HG03064 (cell line): Measurements from ENCODE around the gene CDH6.

Source experiments
- ATAC-seq: cut with Tn5 transposase; IDR thresholded peaks from one replicate; pipeline ENCODE4 v1.9.1; 2021; ENCODE audit warnings: low read depth; ENCODE audit not compliant: unreplicated experiment

Gene CDH6

DNA sequence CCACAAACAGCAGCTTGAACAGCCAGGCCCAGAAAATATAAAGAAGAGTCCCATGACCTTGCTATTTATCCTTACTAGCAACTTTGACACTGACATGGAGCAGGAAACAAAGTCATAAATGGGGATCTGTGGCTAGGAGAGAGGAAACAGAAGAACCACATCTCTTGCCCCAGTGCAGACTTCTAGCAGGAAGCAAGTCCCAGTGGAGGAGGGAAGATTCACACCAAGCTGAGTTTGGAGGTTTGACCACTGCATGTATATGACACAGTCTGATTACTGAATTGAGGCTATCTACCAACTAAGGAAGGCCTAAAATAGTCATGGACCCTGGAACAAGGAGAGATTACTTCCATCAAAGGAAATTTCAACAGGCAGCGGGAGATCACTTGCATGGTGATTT lies 51.4 kb downstream of the CDH6 start:
- ATAC-seq, result no peak

DNA sequence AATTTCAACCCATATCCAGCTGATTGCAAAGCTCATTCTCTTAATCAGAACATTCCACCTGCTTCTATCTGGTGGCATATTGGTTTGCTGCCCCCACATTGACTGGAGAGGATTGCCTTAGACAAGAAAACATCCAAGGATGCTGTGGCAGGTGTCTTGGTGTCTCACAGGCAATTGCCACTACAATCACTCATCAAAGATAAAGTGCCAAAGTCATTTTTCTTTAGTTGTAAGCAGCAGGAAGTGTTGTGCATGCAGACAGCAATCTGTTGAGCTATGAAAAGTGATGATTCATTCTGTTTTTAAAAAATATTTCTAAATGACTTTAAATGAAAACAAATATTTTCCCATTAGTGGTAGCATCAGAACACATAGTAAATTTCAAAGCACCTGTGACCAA lies 53.9 kb downstream of the CDH6 start:
- ATAC-seq, result no peak

DNA sequence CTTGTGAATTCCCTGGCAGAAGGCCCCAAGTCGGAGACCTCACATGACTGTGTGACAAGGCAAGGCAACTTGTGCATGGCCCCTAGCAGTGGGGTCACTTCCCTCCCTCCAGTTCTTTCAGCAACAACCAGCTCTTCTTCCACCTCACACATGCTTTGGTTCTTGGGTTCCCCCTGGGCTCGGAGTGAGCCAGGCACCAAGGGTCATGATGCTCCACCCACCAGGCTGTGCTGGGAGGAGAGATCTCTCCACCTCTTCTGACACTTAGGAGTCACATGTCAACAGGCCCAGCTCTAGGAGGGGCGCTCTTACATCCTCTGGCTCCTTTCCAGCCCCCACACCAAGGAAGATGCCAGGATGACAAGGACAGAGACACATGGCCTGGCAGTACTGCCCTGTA lies 56.7 kb downstream of the CDH6 start:
- ATAC-seq, result no peak

DNA sequence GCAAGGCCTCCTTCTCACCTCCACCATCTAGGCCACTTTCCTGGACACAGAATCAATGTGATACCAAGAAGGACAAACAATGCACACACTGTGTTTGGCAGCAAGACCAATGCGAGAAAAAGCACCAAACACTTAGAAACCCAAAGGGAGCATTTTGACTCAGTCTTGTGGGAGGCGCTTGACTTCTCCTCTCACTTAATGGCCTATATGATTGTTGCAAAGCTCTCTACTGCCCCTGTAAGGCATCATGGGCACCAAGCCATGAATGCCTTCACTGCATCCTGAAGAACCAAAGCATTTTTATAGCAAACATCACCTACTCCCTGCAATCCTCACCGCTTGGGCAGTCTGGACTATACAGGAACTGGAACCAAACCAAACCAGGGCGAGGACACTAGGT lies 57.5 kb downstream of the CDH6 start:
- ATAC-seq, result no peak

DNA sequence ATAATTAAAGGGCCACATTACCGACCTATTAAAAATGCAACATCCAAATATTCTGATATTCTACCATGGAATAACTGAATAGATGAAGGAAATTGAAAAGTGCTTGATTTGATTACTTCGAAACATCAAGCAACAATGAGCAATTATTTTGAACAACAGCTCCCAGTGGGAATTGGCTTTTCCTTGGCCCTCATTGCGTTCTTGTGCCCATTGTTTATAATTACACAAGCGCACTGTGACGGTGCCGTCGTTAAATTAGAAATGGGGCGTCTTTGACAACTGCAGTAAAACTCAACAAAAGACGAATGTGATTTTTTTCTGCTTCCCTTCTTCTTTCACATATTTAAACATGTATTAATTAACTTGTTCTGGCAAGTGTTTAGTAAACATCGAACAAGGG lies 61.6 kb downstream of the CDH6 start:
- no peak for ATAC-seq

DNA sequence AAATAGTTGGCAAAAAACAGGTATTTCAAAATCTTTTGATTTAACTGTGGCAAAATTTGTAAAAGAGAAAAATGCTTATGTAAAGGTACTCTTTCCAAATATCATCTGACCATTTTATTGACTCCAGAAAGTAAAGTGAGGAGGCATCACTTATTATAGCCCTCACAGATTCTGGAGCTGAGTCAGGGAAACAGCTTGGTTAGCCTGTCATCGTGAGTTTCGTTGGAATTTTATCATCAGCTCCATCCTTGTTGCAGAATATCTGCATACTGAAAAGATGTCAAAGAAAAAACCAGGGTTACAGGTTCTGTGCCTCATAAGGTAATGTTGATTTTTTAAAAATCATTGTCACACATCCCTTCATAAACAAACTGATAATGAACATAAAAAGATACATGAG lies 74.8 kb downstream of the CDH6 start:
- ATAC-seq, result no peak

DNA sequence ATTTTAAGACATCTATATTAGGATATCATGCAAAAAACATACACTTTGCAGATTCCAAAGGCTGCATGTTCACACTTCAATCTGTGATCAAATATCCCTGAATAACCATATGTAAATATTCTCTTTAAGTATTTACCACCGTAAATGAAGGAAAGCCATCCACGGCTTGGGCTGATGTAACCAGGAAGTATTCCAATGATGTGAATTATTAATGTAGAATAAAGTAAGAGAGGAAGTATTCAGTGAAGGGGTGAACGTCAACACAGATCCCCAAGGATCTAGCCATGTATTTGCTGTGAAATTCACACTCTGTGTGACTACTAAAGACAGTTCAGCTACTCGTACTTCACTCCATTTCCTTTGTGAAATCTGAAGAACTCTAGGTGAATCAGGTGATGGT lies 75.2 kb downstream of the CDH6 start:
- ATAC-seq, result no peak

DNA sequence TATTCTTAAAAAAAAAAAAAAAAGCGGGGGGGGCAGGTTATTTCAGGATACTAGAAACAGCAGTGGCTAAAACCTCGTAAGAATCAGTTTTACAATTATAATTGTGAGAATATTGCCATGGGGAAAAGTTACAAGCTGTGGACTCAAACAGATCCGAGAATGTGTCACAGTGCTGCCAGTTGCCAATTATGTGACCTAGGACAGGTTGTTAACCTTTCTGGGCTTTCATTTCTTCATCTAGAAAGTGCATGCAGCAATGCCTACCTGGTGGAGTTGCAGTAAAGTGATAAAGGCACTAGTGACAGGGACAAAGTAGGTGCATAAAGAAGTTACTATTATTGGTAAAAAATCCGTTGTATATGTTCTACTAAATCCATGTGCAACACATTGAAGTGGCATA lies 75.8 kb downstream of the CDH6 start:
- no peak for ATAC-seq

DNA sequence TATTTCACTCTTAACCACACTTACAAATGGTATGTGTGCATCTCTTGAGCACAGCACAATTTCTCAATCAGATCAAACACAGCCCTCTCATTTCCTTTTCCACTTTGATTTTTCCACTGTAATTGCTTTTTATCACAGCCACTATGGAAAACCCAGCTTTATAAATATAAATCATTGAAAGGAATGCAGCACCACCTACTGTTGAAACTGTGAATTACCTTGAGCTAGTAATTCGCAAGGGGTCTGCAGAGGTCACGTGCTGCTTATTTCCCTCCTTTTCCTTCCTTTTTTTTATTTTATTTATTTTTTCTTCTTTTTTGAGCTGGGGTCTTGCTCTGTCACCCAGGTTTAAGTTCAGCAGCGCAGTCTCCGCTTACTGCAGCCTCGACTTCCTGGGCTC lies 76.9 kb downstream of the CDH6 start:
- ATAC-seq, result no peak

DNA sequence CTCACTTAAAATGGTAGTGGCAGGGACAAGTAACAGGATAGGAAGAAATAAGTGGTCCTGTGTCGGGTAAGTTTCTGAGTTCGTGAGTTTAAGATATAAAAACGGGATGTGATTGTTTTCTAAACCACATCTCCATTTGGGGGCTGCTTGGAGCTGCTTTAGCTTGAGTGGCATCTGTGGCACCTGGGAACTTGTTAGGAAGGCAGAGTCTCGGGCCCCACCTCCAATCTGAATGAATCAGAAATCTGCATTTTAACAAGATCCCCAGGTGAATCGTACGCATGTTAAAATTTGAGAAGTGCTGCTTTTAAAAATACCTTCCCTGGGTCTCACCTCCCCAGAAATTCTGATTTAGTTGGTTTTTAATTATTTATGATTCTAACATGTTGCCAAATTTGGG lies 78.1 kb downstream of the CDH6 start:
- no peak for ATAC-seq

DNA sequence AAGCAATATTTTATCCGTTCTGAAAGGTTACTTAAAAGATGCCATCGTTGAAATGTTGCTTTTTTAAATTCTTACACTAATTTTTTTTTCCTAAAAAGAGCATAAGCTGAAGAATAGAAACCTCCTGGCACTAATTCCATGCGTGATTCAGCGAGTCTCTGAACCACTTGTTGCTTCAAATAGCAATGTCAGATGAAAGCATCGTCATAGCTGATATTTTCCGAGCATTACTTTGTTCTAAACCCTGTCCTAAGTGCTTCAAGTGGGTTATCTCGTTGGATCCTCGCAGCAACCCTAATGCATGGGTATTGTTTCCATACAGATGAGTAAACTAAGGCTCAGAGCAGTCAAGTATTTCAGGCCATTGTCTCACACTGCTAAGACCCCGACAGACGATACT lies 79.7 kb downstream of the CDH6 start:
- no peak for ATAC-seq

DNA sequence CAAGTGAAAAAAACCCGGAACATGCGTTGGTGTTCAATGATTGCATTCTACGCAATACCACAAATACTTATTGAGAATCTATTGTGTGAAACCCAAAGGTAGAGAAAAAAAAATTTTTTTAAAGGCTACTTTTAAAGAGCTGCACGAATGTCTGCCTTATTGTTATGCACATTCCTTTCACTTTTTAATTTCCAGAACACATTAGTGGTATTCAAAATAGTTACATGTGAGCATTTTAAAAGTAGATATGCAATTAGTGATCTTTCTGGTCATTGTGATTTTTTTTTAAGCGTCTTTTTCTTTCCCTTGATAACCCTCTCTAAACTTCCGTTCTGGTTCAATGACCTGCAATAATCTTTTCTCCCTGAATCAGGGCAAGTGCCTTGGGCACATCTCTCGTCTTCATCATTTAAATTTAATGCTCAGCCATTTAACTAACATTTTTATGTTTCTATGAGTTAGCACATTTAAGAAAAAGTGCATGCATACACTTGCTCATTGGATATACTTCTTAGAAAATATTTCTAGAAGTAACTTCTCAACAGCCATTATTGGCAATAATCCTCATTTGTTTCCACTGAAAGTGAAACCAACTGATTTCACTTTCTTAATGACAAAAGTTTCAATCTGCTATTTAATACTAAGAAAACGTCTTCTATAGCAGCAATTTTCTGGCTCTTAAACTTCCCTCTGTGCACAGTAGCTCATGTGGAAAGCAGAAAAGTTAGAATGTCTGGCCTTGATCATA lies 80.3 kb downstream of the CDH6 start:
- peak; percentile 53 for ATAC-seq

DNA sequence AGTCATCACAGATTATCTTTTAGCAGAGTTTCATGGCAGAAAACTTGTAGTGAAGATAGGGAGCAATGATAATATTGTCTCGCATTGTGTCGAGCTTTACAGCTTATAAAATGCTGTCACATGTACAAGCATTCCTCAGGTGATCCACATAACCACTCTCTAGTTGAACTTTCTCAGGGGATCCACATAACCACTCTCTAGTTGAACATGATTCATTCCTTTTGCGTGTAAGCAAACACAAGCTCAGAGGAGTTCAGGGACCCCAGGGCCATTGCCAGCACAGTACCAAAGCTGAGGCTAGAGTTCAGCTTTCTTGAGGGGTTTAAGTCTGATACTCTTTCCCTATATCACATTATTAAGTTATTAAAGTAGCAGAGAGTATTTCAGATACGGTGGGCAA lies 86.7 kb downstream of the CDH6 start:
- ATAC-seq, result no peak

DNA sequence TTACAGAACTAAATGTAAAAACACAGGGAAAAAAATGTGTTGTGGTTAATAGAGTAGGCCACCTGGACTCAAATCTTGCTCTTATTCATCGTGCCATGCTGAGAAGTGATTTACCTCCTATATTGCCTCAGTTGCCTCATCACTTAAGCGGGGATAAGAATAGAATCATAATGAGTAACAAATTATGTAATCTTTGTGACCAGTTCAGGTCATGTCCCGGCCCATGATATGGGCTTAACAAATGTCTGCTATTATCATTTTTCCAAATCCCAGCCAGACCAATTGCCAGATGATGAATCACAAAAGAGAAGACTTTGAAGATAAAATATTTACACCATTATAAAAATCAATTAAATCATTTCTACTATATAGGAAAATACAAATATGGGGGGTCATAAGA lies 89.8 kb downstream of the CDH6 start:
- ATAC-seq, result no peak

DNA sequence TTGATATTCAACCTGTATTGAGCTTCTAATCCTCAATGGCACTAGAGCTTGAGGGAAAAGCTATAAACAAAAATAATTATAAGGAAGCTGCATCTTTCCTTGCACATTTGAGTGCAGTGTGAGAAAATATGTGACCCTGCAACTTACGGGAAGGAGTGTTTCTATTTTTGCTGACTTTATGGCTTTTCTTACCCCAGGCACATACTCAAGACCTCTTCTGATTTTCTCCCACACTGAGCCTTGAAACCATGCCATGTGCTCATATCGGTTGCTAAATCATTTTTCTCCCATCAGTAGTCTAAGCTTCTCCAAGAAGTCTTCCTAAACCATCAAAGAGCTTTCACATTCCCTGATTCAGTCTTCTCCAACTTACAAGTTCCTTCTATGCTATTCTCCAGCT lies 91.5 kb downstream of the CDH6 start:
- no peak for ATAC-seq

DNA sequence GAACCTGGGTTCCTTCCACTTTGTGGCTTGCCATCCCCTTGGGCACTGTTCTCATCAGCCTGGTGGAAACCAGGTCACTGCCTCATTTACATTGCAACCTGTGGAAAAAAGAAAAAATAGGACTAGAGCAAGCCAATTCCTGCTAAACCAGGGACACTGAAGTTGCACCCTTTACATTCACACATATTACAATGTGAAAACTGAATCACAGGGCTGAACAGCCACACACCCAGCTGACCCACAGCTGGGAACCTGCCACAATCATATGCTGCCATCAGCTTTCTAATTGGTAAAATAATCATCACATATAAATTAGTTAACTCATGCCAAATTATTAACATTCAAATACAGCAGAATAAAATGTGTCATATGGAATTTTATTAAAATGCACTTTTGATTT lies 94.5 kb downstream of the CDH6 start:
- no peak for ATAC-seq

DNA sequence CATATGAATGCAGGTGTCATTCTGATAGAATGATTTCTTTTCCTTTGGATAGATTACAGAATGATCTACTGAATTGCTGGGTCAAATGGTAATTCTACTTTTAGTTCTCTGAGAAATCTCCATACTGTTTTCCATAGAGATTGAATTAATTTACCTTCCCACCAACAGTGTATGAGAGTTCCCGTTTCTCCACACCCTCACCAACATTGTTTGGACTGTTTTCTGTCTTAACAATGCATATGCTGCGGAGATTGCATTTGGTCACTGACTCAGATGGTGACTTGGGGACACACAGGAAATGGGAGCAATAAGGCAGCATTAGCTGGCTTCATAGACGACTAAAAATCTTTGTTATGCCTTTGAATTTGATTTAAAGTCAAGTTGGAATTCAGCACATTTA lies 95.9 kb downstream of the CDH6 start:
- no peak for ATAC-seq

DNA sequence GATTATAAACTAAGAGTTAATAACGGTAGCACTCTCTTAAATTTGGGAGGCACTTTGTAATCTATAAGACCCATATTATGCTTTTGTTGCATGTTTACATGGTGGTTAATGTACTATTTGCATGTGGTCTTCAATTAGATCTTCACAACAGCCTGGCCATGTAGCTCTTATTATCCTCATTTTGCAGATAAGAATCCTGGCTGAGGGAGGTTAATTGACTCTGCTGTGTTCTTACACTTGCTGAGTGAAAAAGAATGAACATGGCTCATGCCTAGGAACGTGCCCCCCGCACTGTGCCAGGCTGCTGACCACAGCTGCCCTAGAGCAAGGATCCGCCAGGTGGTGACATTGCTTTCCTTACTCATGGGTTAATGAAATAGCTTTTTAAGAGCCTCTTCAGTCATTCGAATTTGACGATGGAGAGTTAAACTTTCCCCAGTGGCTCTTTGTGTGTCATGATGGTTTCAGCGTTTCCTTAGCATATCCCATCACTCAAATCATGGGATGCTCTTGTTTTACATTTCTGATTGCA lies 97.9 kb downstream of the CDH6 start:
- ATAC-seq, result no peak

DNA sequence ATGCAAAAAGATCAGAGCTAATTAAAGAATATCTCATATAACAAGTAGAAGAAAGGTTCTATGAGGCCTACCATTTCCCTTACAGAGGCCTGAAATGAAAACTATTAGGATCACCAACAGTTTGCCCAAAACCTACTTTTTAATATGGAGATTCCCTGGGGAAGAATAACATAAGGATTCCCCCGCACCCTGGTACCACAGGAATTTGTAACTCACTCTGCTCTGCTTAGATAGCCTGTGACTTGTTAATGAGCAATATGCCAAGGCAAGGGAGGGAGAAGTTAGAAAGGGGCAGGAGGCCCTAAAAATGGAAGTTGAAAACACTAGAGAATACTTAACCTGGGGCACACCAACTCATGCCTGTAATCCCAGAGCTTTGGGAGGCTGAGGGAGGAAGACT lies 107.0 kb downstream of the CDH6 start:
- no peak for ATAC-seq

DNA sequence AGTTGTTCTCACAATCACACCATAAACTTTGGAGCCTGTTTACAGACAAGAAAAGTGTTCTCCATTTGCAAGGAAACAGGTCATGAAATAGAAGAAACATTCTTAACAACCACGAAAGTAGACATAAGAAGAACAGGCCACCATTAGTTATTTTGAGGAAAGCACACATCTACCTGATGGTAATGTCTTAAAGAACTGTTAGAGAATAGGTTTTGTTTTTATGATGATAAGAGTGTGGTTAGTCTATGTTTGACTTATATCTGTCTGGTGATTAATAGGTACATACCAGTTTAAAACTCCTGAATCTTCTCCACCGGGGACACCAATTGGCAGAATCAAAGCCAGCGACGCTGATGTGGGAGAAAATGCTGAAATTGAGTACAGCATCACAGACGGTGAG lies 108.3 kb downstream of the CDH6 start:
- ATAC-seq, result no peak

DNA sequence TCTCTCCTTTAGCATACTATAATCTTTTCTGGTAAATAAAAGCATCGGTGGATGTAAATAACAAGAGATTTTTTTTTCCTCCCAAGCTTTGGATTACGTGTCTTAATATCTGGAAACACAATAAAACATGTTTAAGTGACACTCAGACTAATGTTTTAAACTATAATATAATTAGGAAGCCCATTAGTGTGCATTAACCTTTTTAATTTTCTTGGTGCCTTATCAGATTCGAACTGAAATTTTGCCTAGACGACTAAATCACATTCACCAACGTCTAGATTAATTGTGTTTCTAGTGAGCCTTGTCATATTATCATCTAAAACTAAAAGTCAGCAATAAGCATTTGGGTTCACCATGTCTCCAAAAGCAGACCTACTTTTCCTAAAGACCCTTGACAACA lies 110.2 kb downstream of the CDH6 start:
- no peak for ATAC-seq

DNA sequence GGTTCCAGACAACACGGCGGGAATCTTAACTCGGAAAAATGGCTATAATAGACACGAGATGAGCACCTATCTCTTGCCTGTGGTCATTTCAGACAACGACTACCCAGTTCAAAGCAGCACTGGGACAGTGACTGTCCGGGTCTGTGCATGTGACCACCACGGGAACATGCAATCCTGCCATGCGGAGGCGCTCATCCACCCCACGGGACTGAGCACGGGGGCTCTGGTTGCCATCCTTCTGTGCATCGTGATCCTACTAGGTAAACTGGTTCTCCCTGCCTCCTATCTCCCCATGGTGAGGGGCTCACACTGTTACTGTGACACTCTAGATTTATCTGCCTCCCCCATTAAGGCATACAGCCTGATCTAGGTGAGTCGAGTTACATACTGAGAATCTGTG lies 124.2 kb downstream of the CDH6 start:
- no peak for ATAC-seq

DNA sequence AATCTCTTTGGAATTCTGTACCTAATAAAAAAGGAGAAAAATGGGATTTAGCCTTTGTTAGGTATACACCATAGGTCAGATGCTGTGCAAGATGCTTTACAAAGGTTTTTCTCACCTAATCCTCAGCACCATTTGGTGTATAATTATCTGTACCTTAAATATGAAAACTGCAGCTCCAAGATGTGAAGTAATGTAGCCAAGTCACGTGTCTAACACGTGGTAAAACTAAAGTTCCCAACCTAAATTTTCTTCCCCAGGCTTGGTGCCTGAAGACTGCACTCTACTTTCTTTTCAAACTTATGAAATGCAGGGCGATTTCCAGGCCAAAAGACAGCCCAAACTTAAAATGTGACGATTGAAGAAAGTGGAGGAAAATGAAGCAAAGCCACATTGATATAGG lies 125.8 kb downstream of the CDH6 start:
- no peak for ATAC-seq
